GM19328 (cell line): ENCODE measurements around the gene MLN.

ENCODE experiments used
- ATAC-seq: cut with Tn5 transposase; IDR thresholded peaks from one replicate; pipeline ENCODE4 v1.9.1; 2021; ENCODE audit warnings: mild to moderate bottlenecking, moderate library complexity; ENCODE audit not compliant: unreplicated experiment

MLN gene

GRCh38 chr6:33772902-33773472 is 30.8 kb downstream of the MLN start:
- ATAC-seq: no peak

- ATAC-seq: no peak
These were observed 31.5 kb downstream of the MLN start for GRCh38 chr6:33772082-33772830.

GRCh38 chr6:33771146-33772081 is 32.4 kb downstream of the MLN start:
- no peak for ATAC-seq

GRCh38 chr6:33770833-33771145 is 33.0 kb downstream of the MLN start:
- ATAC-seq: no peak

GRCh38 chr6:33770124-33770832 is 33.5 kb downstream of the MLN start:
- no peak for ATAC-seq

GRCh38 chr6:33769248-33769821 is 34.5 kb downstream of the MLN start:
- no peak for ATAC-seq

- no peak for ATAC-seq
These were observed 35.1 kb downstream of the MLN start for GRCh38 chr6:33768644-33769120.

- ATAC-seq: no peak
These were observed 36.6 kb downstream of the MLN start for GRCh38 chr6:33766921-33767907.

- ATAC-seq: no peak
These were observed 38.4 kb downstream of the MLN start for GRCh38 chr6:33765368-33765767.

- no peak for ATAC-seq
These were observed 39.8 kb downstream of the MLN start for GRCh38 chr6:33764036-33764435.

GRCh38 chr6:33763483-33763882 is 40.3 kb downstream of the MLN start:
- no peak for ATAC-seq

GRCh38 chr6:33762713-33763112 is 41.1 kb downstream of the MLN start:
- ATAC-seq: no peak

- no peak for ATAC-seq
These were observed 41.7 kb downstream of the MLN start for GRCh38 chr6:33761922-33762629.

- ATAC-seq: no peak
These were observed 42.3 kb downstream of the MLN start for GRCh38 chr6:33761581-33761921.

- no peak for ATAC-seq
These were observed 43.7 kb downstream of the MLN start for GRCh38 chr6:33759887-33760629.

GRCh38 chr6:33758815-33759216 is 45.0 kb downstream of the MLN start:
- ATAC-seq: no peak

GRCh38 chr6:33757906-33758305 is 45.9 kb downstream of the MLN start:
- no peak for ATAC-seq

- no peak for ATAC-seq
These were observed 46.7 kb downstream of the MLN start for GRCh38 chr6:33757113-33757512.
